GM12878 (cell line): ENCODE measurements around the gene NF1. TPM values are rescaled to one million over a fixed set of nuclear protein-coding genes. Genes with fewer than 3 reads are reported as not detected.

Source experiments
- ATAC-seq: fragments of 200-7000 bp; cut with Tn5 transposase; 3 replicates; pipeline ENCODE4 v1.9.1; 2020; ENCODE audit warnings: mild to moderate bottlenecking, moderate library complexity
- BruUV-seq: library from RNA; stranded (reverse); fragments of 400-500 nt; replicated peaks from 2 replicates; lab custom pipeline; 2021; lab: Mats Ljungman, UMichigan
- CTCF ChIA-PET: fragments of 300-600 bp; sonication (Branson Sonifier 250); formaldehyde crosslinking; extraction: SDS; loops from one replicate; lab custom pipeline; 2021; ENCODE audit warnings: inconsistent platforms; lab: Yijun Ruan, JAX
- POLR2A ChIA-PET: fragments of 350-600 bp; formaldehyde crosslinking; extraction: SDS; loops from one replicate; lab custom pipeline; 2021; ENCODE audit warnings: inconsistent platforms; lab: Charles Lee
- RAD21 ChIA-PET: fragments of 300-600 bp; sonication (Branson Sonifier 250); formaldehyde crosslinking; loops from one replicate; lab custom pipeline; 2023; ENCODE audit warnings: antibody characterized with exemption; ENCODE audit not compliant: unreplicated experiment; lab: Charles Lee
- SMC1A ChIA-PET: fragments of 300-600 bp; sonication (Branson Sonifier 250); formaldehyde crosslinking; loops from one replicate; lab custom pipeline; 2023; ENCODE audit not compliant: unreplicated experiment, uncharacterized antibody; lab: Charles Lee
- DNase-seq: peaks from one replicate; pipeline ENCODE4 v3.0.0-alpha.2; 2011; ENCODE audit warnings: low read depth, low spot score
- FAIRE-seq: peaks from 3 replicates; lab custom pipeline; 2011; peaks lifted over from hg19 to GRCh38; lab: Jason Lieb, UNC
- H2AFZ ChIP-seq: 2 replicates; pipeline ENCODE4 v1.6.0; 2011; ENCODE audit warnings: low read depth, low read length, control low read depth; ENCODE audit not compliant: control insufficient read depth
- H3K27ac ChIP-seq: 2 replicates; pipeline ENCODE4 v1.5.1; 2011; ENCODE audit warnings: control low read depth; ENCODE audit not compliant: control insufficient read depth, insufficient read depth
- H3K27me3 ChIP-seq, 2 experiments: replicated peaks in 1 of 2; 2 replicates each; pipeline versions ENCODE4 v1.6.0 to v1.6.1; 2011; ENCODE audit warnings: low read length in 1 of 2; ENCODE audit not compliant: control insufficient read depth in 2 of 2, insufficient read depth in 2 of 2
- H3K36me3 ChIP-seq, 2 experiments: 2 replicates each; pipeline ENCODE4 v1.5.1; 2011; ENCODE audit warnings: low read length in 1 of 2; ENCODE audit not compliant: control insufficient read depth in 2 of 2, insufficient read depth in 2 of 2
- H3K4me1 ChIP-seq: 2 replicates; pipeline ENCODE4 v1.6.1; 2011; ENCODE audit warnings: mild to moderate bottlenecking, low read length, moderate library complexity, mixed read lengths; ENCODE audit not compliant: control insufficient read depth, insufficient read depth
- H3K4me2 ChIP-seq: 2 replicates; pipeline ENCODE4 v1.6.0; 2011; ENCODE audit warnings: control low read depth; ENCODE audit not compliant: control insufficient read depth, insufficient read depth
- H3K4me3 ChIP-seq: fragments of 200-600 bp; sonication (generic); 2 replicates; pipeline ENCODE4 v1.5.1; 2016
- H3K79me2 ChIP-seq: 2 replicates; pipeline ENCODE4 v1.6.0; 2011; ENCODE audit warnings: low read length; ENCODE audit not compliant: control insufficient read depth, insufficient read depth
- H3K9ac ChIP-seq: 2 replicates; pipeline ENCODE4 v1.8.0; 2011; ENCODE audit warnings: low read length, control low read depth, mixed read lengths; ENCODE audit not compliant: control insufficient read depth, insufficient read depth
- H3K9me3 ChIP-seq: replicated peaks from 3 replicates; pipeline ENCODE4 v1.5.1; 2011; ENCODE audit warnings: mild to moderate bottlenecking, low read length; ENCODE audit not compliant: control insufficient read depth, insufficient read depth
- H4K20me1 ChIP-seq: 2 replicates; pipeline ENCODE4 v1.6.0; 2011; ENCODE audit not compliant: control insufficient read depth, insufficient read depth
- CHD2 ChIP-seq: IDR thresholded peaks from 2 replicates; pipeline ENCODE4 v1.6.1; 2011; ENCODE audit warnings: low read depth, low read length, improper control_type of control experiment, borderline replicate concordance
- GABPA ChIP-seq: IDR thresholded peaks from 2 replicates; pipeline ENCODE4 v1.6.1; 2014; ENCODE audit warnings: antibody characterized with exemption, low read depth, mild to moderate bottlenecking, inconsistent platforms
- IRF5 ChIP-seq: fragments of 450-650 bp; IDR thresholded peaks from 2 replicates; pipeline ENCODE4 v1.6.1; 2017; ENCODE audit warnings: borderline replicate concordance
- KDM1A ChIP-seq: fragments of 200-600 bp; sonication (generic); IDR thresholded peaks from 2 replicates; pipeline ENCODE4 v1.6.1; 2016; ENCODE audit warnings: borderline replicate concordance
- LARP7 ChIP-seq: fragments of 450-650 bp; IDR thresholded peaks from 2 replicates; pipeline ENCODE4 v1.6.1; 2017; ENCODE audit warnings: mild to moderate bottlenecking
- MYC ChIP-seq: IDR thresholded peaks from 2 replicates; pipeline ENCODE4 v1.6.1; 2011; ENCODE audit warnings: mild to moderate bottlenecking, low read length, moderate library complexity, inconsistent platforms; ENCODE audit not compliant: insufficient read depth, insufficient replicate concordance, insufficient read length, severe bottlenecking
- NRF1 ChIP-seq: conservative IDR thresholded peaks from 2 replicates; pipeline ENCODE4 v1.6.1; 2011; ENCODE audit warnings: mild to moderate bottlenecking, low read depth, low read length, improper control_type of control experiment
- SREBF1 ChIP-seq: IDR thresholded peaks from 2 replicates; pipeline ENCODE4 v1.6.1; 2012; ENCODE audit warnings: mild to moderate bottlenecking, low read length
- SUZ12 ChIP-seq: fragments of 200-600 bp; sonication (generic); IDR thresholded peaks from one replicate; pipeline ENCODE4 v1.6.1; 2018; ENCODE audit warnings: antibody characterized with exemption, mild to moderate bottlenecking; ENCODE audit not compliant: unreplicated experiment
- USF1 ChIP-seq: IDR thresholded peaks from 2 replicates; pipeline ENCODE4 v1.6.1; 2011; ENCODE audit warnings: borderline replicate concordance, low read depth, mild to moderate bottlenecking, moderate library complexity, mixed read lengths, low read length; ENCODE audit not compliant: insufficient read depth; ENCODE audit errors: extremely low read length
- in situ Hi-C: fragments of 300-500 bp; cut with MboI; formaldehyde crosslinking; loops from 9 replicates; pipeline ENCODE4 v1.14.3; 2018; ENCODE audit warnings: mixed read lengths
- intact Hi-C: fragments of 100-400 bp; cut with micrococcal nuclease; formaldehyde crosslinking; loops from one replicate; pipeline ENCODE4 v1.14.2; 2022; ENCODE audit not compliant: unreplicated experiment
- polyA plus RNA-seq, 11 experiments: library from polyadenylated mRNA; depleted of rRNA in 4 of 11; unstranded in 6 of 11; stranded (reverse) in 5 of 11; fragments of >200 nt; fragmentation: Nextera tagmentation in 4 of 11; fragmentation: Illumina TruSeq in 1 of 11; extraction: Ambion mirVana in 4 of 11; extraction: Trizol in 1 of 11; gene quantifications; 1 replicate in 1 of 11; 2 replicates in 10 of 11; pipeline versions ENCODE4 v1.2.1 to v1.2.3, GENCODE V29; 2011 to 2016; ENCODE audit warnings: inconsistent platforms in 2 of 11, missing spikeins in 2 of 11, low read depth in 1 of 11
- total RNA-seq, 4 experiments: library from RNA; depleted of rRNA in 3 of 4; stranded (reverse); fragments of >200 nt in 3 of 4; fragmentation: Illumina TruSeq in 1 of 4; extraction: Trizol in 1 of 4; gene quantifications; 2 replicates each; pipeline versions ENCODE4 v1.2.1 to v1.2.3, GENCODE V29; 2013 to 2021
- TF ChIP-seq, protein P1 (sequence below): IDR thresholded peaks from 2 replicates; pipeline ENCODE4 v1.6.1; 2012; ENCODE audit warnings: improper control_type of control experiment, low read depth, low read length; ENCODE audit not compliant: insufficient replicate concordance
- TF ChIP-seq, protein P2 (sequence below): fragments of 450-650 bp; formaldehyde crosslinking; IDR thresholded peaks from 2 replicates; pipeline ENCODE4 v1.4.0; 2022; ENCODE audit warnings: mild to moderate bottlenecking, moderate library complexity

NF1 gene
- total and polyA plus RNA-seq, 10 of the 15 experiments (the other 5 are each of a cell fraction or from before 2014, with no cell fraction given): 2.5 to 31.8 (median 16.6) TPM

DNA sequence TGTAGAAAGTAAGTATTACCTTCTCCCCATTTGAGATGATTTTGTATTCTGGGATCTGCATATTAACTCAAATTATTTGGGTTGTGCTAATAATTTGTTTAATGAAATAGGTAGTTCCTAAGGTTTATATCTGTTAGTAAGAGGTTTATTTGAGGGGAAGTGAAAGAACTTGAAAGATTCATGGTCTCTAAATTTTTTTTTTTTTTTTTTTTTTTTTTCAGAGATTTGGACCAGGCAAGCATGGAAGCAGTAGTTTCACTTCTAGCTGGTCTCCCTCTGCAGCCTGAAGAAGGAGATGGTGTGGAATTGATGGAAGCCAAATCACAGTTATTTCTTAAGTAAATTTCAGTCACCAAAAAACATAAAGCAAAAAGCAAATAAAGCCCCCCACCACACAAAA is 137.1 kb downstream of the NF1 start:
- SMC1A ChIA-PET: no interaction called here
- H3K27me3 ChIP-seq: no peaks in the 10 kb centered on the region
- DNase-seq (no peak), ATAC-seq (no peak), FAIRE-seq (no peak)
- RAD21 ChIA-PET: no interaction called here
- no peaks in the 10 kb centered on the region for H3K9me3 ChIP-seq
- no peak overlapping the region for H3K4me2 ChIP-seq
- POLR2A ChIA-PET: no interaction called here
- BruUV-seq: no TSS peak
- no peak overlapping the region for H2AFZ ChIP-seq
- H3K79me2 ChIP-seq: no peaks in the 10 kb centered on the region
- no peak overlapping the region for H3K4me3 ChIP-seq
- no peaks in the 10 kb centered on the region for H4K20me1 ChIP-seq
- H3K4me1 ChIP-seq: no peaks in the 10 kb centered on the region
- no peak overlapping the region for H3K27ac ChIP-seq
- H3K36me3 ChIP-seq: peaks cover 2 to 18% of the 10 kb centered on the region in 2 experiments
- CTCF ChIA-PET: no interaction called here
- H3K9ac ChIP-seq: no peak overlapping the region
- intact Hi-C loops: no loop called here
- in situ Hi-C loops: no loop called here
- no peak for TF ChIP-seq LARP7
- no peak for TF ChIP-seq SREBF1
- TF ChIP-seq IRF5: no peak
- no peak for TF ChIP-seq USF1
- TF ChIP-seq CHD2: no peak
- TF ChIP-seq NRF1: no peak
- no peak for TF ChIP-seq MYC
- TF ChIP-seq, protein P1, sequence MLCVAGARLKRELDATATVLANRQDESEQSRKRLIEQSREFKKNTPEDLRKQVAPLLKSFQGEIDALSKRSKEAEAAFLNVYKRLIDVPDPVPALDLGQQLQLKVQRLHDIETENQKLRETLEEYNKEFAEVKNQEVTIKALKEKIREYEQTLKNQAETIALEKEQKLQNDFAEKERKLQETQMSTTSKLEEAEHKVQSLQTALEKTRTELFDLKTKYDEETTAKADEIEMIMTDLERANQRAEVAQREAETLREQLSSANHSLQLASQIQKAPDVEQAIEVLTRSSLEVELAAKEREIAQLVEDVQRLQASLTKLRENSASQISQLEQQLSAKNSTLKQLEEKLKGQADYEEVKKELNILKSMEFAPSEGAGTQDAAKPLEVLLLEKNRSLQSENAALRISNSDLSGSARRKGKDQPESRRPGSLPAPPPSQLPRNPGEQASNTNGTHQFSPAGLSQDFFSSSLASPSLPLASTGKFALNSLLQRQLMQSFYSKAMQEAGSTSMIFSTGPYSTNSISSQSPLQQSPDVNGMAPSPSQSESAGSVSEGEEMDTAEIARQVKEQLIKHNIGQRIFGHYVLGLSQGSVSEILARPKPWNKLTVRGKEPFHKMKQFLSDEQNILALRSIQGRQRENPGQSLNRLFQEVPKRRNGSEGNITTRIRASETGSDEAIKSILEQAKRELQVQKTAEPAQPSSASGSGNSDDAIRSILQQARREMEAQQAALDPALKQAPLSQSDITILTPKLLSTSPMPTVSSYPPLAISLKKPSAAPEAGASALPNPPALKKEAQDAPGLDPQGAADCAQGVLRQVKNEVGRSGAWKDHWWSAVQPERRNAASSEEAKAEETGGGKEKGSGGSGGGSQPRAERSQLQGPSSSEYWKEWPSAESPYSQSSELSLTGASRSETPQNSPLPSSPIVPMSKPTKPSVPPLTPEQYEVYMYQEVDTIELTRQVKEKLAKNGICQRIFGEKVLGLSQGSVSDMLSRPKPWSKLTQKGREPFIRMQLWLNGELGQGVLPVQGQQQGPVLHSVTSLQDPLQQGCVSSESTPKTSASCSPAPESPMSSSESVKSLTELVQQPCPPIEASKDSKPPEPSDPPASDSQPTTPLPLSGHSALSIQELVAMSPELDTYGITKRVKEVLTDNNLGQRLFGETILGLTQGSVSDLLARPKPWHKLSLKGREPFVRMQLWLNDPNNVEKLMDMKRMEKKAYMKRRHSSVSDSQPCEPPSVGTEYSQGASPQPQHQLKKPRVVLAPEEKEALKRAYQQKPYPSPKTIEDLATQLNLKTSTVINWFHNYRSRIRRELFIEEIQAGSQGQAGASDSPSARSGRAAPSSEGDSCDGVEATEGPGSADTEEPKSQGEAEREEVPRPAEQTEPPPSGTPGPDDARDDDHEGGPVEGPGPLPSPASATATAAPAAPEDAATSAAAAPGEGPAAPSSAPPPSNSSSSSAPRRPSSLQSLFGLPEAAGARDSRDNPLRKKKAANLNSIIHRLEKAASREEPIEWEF: no peak
- no peak for TF ChIP-seq KDM1A
- TF ChIP-seq, protein P2, sequence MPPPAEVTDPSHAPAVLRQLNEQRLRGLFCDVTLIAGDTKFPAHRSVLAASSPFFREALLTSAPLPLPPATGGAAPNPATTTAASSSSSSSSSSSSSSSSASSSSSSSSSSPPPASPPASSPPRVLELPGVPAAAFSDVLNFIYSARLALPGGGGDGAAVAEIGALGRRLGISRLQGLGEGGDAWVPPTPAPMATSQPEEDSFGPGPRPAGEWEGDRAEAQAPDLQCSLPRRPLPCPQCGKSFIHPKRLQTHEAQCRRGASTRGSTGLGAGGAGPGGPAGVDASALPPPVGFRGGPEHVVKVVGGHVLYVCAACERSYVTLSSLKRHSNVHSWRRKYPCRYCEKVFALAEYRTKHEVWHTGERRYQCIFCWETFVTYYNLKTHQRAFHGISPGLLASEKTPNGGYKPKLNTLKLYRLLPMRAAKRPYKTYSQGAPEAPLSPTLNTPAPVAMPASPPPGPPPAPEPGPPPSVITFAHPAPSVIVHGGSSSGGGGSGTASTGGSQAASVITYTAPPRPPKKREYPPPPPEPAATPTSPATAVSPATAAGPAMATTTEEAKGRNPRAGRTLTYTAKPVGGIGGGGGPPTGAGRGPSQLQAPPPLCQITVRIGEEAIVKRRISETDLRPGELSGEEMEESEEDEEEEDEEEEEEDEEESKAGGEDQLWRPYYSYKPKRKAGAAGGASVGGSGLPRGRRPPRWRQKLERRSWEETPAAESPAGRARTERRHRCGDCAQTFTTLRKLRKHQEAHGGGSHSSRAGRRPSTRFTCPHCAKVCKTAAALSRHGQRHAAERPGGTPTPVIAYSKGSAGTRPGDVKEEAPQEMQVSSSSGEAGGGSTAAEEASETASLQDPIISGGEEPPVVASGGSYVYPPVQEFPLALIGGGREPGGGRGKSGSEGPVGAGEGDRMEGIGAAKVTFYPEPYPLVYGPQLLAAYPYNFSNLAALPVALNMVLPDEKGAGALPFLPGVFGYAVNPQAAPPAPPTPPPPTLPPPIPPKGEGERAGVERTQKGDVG (CRISPR knock-in tag): no peak
- TF ChIP-seq GABPA: no peak
- no peak for TF ChIP-seq SUZ12
